Suprapubic skin (tissue), 4 donors: ENCODE results near the gene DVL1.

Experiments
- POLR2A ChIP-seq, 2 donors: fragments of 450-650 bp; IDR thresholded peaks; one replicate each; pipeline ENCODE4 v1.6.1; 2017; ENCODE audit warnings: antibody characterized with exemption in 2 of 2, mild to moderate bottlenecking in 2 of 2, moderate library complexity in 2 of 2
- POLR2AphosphoS5 ChIP-seq, 3 donors: sonication (generic); formaldehyde crosslinking; IDR thresholded peaks; one replicate each; pipeline ENCODE4 v1.6.1; 2017; ENCODE audit warnings: antibody characterized with exemption in 3 of 3

DNA sequence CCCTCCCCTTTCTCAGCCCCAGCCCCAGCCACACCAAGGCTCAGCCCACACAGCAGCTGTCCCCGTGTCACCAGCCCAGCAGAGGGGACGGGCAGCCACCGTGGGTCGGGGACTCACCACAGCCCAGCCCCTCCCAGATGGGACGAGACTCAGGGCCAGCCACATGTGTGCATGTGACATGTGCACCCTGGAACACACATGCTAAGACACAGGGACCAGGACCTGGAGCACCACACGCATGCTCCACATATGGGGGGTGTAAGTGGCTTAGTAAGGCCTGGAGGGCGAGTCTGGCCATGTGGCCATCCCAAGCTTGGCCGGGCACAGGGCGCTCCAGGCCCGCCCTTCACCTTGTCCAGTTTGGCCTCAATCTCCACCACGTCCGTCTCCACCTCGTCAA lies 45.5 kb downstream of the DVL1 start:
- TF ChIP-seq POLR2A (IDR thresholded peaks at IDR 0.05) (no peak), POLR2AphosphoS5 (IDR thresholded peaks at IDR 0.05) (no peak)
